Heart left ventricle (tissue), 13 donors: ENCODE data around the gene DGUOK.
"Not testable (repeated sequence)": the region's sequence is repeated elsewhere in the genome, so short reads cannot be mapped to it uniquely, and the experiment has no call there.

ENCODE experiments used
- CTCF ChIP-seq, 12 donors: fragments of 200-600 bp; sonication (generic) in 4 of 12; IDR thresholded peaks; one replicate each; pipeline versions ENCODE4 v1.5.0 to v1.8.0; 2018 to 2022; ENCODE audit warnings: antibody characterized with exemption in 12 of 12, mild to moderate bottlenecking in 5 of 12
- POLR2A ChIP-seq, 2 donors: fragments of 450-650 bp; IDR thresholded peaks; one replicate each; pipeline ENCODE4 v1.6.1; 2017; ENCODE audit warnings: antibody characterized with exemption in 2 of 2, mild to moderate bottlenecking in 2 of 2, moderate library complexity in 2 of 2
- donor health status: ischemic (EF 13 %, LVEDD 7.1; RV severe dilation, severe dysfunction).
- donor health status: DM: no; HTN: yes; CAD: no.
- donor health status: DM: no; HTN: no; CAD: no.
- donor health status: ischemic (EF 25% LVEDD 6.9; RV normal size, moderate dysfunction).
- donor health status: ischemic (EF 25% LVEDD 5.7; RV mildly dilated, moderate dysfunction).
- donor health status: ischemic (EF 35%, LVEDD 5.7; RV mildly dilated, moderate dysfunction).
- donor health status: nonischemic (EF 11% LVEDD 7.7; RV severe dilation, severe dysfunction).
- donor health status: DM: yes; HTN: yes; CAD: no.
- donor health status: PGD.
- donor health status: ischemic (EF 29% LVEDD 5.4; RV normal size, mild dysfunction).
- donor health status: nonischemic (EF 23%, LVEDD 6.1; RV moderate dilation, normal function).

- not testable (repeated sequence) for TF ChIP-seq CTCF, POLR2A (IDR thresholded peaks at IDR 0.05)
Measured at GRCh38 chr2:73877984-73878383, 48.7 kb upstream of the DGUOK start.
